Central memory CD8-positive, alpha-beta T cell (primary cell): ENCODE results near the gene CDRT4.
"Not testable (repeated sequence)": the region's sequence is repeated elsewhere in the genome, so short reads cannot be mapped to it uniquely, and the experiment has no call there.

Experiments used
- ATAC-seq: fragments of 150-1000 bp; cut with Tn5 transposase; replicated peaks from 2 replicates; pipeline ENCODE4 v1.10.0; 2022; ENCODE audit warnings: mild to moderate bottlenecking, moderate FRiP score, moderate number of reproducible peaks; ENCODE audit not compliant: poor library complexity, severe bottlenecking; ENCODE audit errors: extremely low read depth
- DNase-seq, 2 donors: peaks; one replicate each; pipeline ENCODE4 v3.0.0; 2021; ENCODE audit warnings: low spot score in 2 of 2
- H3K27ac Mint-ChIP-seq: one replicate; pipeline ENCODE4 v1.8.0; 2022; ENCODE audit warnings: low read depth, mild to moderate bottlenecking, moderate library complexity, mixed read lengths
- H3K27me3 Mint-ChIP-seq: one replicate; pipeline ENCODE4 v1.8.0; 2022; ENCODE audit warnings: mixed read lengths
- H3K36me3 Mint-ChIP-seq: one replicate; pipeline ENCODE4 v1.8.0; 2022; ENCODE audit warnings: mild to moderate bottlenecking, moderate library complexity, mixed read lengths; ENCODE audit not compliant: insufficient read depth
- H3K4me1 Mint-ChIP-seq: one replicate; pipeline ENCODE4 v1.8.0; 2022; ENCODE audit warnings: mixed read lengths
- H3K4me3 Mint-ChIP-seq: one replicate; pipeline ENCODE4 v1.8.0; 2022; ENCODE audit warnings: mild to moderate bottlenecking, moderate library complexity, mixed read lengths
- H3K9me3 Mint-ChIP-seq: one replicate; pipeline ENCODE4 v1.8.0; 2022; ENCODE audit warnings: mixed read lengths

The CDRT4 gene

GRCh38 chr17:15447928-15448579 is 19.4 kb downstream of the CDRT4 start:
- Mint-ChIP-seq H3K4me3 (no peak overlapping the region), H3K27ac (peak overlapping the region; percentile 4), H3K9me3 (no peaks in the 10 kb centered on the region), H3K4me1 (peaks cover 7% of the 10 kb centered on the region), H3K36me3 (no peaks in the 10 kb centered on the region), H3K27me3 (no peaks in the 10 kb centered on the region)
- no peak for ATAC-seq
- no peak for DNase-seq

DNA sequence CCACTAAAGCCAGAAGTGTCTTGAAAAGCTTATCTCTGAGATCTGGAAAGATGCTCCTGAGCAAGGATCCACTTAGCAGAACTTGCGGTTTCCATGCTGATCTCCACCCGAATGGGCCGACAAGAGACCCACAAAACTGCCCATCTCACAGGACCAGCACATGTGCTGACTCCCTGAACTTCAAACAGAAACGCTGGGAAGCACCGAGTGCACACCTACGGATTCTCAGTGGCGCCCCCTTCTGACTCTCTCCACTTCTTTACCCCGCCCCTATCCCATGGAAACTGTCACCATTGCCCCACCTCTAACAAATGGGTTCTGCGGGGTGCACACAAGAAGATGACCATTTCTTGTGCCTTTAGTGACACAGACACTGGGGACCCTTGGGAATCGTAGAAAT is 21.4 kb downstream of the CDRT4 start:
- Mint-ChIP-seq H3K4me3 (no peak overlapping the region), H3K27me3 (no peaks in the 10 kb centered on the region), H3K9me3 (no peaks in the 10 kb centered on the region), H3K36me3 (no peaks in the 10 kb centered on the region), H3K27ac (no peak overlapping the region), H3K4me1 (peaks cover 7% of the 10 kb centered on the region)
- ATAC-seq = no peak
- no peak for DNase-seq

- Mint-ChIP-seq H3K9me3 (no peaks in the 10 kb centered on the region), H3K36me3 (peaks cover 2% of the 10 kb centered on the region), H3K4me3 (no peak overlapping the region), H3K27me3 (no peaks in the 10 kb centered on the region), H3K27ac (no peak overlapping the region), H3K4me1 (peaks cover 7% of the 10 kb centered on the region)
- no peak for ATAC-seq
- no peak for DNase-seq
Measured at GRCh38 chr17:15444805-15445204, 22.6 kb downstream of the CDRT4 start.

DNA sequence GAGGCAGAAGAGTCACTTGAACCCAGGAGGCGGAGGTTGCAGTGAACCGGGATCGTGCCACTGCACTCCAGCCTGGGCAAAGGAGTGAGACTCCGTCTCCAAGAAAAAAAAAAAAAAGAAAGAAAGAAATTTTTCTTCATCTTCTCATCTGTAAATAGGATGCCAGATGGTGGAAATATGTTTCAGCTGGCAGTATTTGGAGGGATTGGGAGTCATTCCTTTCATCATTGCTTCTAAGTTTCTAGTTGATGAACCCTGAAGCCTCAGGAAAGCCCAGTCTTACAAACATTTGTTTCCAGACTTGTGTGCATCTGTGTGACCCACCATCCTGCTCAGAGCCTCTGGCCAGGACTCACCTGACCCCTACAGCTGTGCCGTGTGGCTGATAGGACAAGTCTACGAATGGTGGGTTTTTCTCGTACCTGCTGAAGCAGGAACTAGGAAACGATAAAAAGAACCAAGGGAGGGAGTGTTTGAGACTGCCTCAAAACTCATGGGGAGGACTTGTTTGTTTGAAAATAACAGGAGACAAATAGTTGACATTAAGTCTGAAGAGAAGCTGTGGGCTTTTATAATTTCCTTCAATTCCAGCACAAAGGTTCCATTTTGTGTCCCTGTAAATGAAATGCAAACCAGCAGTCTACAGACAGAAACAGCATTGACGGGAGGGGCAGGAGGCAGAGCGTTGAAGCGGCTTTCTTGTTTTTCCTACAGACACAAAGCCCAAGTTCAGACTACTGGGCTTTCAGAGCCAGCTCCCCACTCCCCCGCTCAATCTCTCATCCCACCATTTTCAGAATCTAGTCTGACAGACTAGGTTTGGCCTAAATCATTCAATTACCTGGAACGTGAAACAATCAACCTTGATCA is 24.9 kb downstream of the CDRT4 start:
- ATAC-seq = no peak
- Mint-ChIP-seq H3K27ac (no peak overlapping the region), H3K27me3 (no peaks in the 10 kb centered on the region), H3K4me3 (no peak overlapping the region), H3K9me3 (no peaks in the 10 kb centered on the region), H3K4me1 (no peaks in the 10 kb centered on the region), H3K36me3 (peaks cover 2% of the 10 kb centered on the region)
- DNase-seq = no peak

DNA sequence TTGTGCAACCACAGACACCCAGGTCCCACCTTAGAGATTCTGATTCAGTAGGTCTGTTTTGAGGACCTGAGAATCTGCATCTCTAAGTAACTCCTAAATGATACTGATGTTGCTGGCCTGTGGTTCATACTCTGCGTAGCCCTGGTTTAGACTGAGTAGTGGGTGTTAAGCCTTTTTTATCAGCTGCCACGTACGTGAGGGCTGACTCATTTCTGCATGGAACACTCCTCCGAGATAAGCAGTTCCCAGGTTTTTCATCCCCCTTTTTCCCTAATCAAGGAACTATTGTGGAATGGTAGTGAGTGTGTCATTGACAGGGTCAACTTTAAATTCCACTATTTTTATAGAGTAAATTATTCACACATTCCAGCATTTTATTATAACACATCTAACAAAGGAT is 26.1 kb downstream of the CDRT4 start:
- Mint-ChIP-seq H3K36me3 (peaks cover 3% of the 10 kb centered on the region), H3K4me1 (peaks cover 7% of the 10 kb centered on the region), H3K27me3 (no peaks in the 10 kb centered on the region), H3K27ac (no peak overlapping the region), H3K4me3 (no peak overlapping the region), H3K9me3 (no peaks in the 10 kb centered on the region)
- ATAC-seq (no peak), DNase-seq (no peak)

DNA sequence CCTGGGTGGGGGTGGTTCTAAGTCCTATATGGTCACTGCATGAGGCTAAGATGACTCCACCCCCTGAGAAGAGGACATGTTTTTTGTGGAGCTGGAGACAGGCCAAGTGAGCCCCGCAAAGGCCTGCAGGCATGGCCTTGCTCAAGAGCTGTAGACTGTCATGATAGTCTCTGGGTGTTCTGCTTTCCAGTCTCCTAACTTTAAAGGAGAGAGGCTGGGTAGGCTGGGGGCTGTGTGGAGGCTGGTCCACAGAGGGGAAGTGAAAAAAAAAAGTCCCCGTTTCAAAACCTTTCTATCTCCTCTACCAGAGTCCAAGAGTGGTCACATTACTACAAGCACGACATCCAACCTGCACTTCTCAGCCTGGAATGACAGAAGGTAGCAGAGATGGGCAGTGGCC is 27.1 kb downstream of the CDRT4 start:
- H3K4me1 Mint-ChIP-seq = peaks cover 7% of the 10 kb centered on the region
- DNase-seq (no peak), ATAC-seq (no peak)
- peaks cover 4% of the 10 kb centered on the region for H3K36me3 Mint-ChIP-seq
- H3K4me3 Mint-ChIP-seq = no peak overlapping the region
- no peak overlapping the region for H3K27ac Mint-ChIP-seq
- no peaks in the 10 kb centered on the region for H3K9me3 Mint-ChIP-seq
- H3K27me3 Mint-ChIP-seq = no peaks in the 10 kb centered on the region

DNA sequence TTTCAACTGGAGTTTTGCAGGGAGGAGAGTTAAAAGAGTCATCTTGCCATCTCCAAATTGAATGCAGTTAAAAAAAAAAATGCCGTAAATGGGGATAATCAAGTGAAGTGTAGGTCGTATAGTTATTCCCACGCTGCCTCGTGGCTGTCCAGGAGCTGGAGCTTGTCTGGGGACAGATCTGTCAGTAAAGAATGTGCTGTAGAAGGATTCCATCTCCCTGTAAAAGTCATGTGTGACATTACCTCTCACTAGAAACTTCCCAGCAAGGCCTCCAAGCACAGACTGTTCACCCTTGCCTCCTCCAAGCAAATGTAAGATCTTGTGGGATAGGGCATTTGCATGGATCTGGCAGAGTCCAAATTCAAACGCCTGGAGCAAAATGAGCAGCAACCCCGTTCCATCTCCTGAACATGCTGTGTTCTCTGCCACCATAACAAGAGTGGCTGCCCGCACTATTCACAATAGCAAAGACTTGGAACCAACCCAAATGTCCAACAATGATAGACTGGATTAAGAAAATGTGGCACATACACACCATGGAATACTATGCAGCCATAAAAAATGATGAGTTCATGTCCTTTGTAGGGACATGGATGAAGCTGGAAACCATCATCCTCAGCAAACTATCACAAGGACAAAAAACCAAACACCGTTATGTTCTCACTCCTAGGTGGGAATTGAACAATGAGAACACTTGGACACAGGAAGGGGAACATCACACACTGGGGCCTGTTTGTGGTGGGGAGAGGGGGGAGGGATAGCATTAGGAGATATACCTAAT is 28.0 kb downstream of the CDRT4 start:
- not testable (repeated sequence) for ATAC-seq, H3K36me3 Mint-ChIP-seq, H3K4me1 Mint-ChIP-seq, H3K27ac Mint-ChIP-seq, H3K9me3 Mint-ChIP-seq, H3K4me3 Mint-ChIP-seq, DNase-seq, H3K27me3 Mint-ChIP-seq

- H3K36me3 Mint-ChIP-seq = peaks cover 7% of the 10 kb centered on the region
- DNase-seq (no peak), ATAC-seq (no peak)
- H3K4me3 Mint-ChIP-seq = no peak overlapping the region
- no peaks in the 10 kb centered on the region for H3K27me3 Mint-ChIP-seq
- H3K4me1 Mint-ChIP-seq = peaks cover 7% of the 10 kb centered on the region
- H3K9me3 Mint-ChIP-seq = no peaks in the 10 kb centered on the region
- H3K27ac Mint-ChIP-seq = no peak overlapping the region
Measured at GRCh38 chr17:15438491-15439105, 28.8 kb downstream of the CDRT4 start.

DNA sequence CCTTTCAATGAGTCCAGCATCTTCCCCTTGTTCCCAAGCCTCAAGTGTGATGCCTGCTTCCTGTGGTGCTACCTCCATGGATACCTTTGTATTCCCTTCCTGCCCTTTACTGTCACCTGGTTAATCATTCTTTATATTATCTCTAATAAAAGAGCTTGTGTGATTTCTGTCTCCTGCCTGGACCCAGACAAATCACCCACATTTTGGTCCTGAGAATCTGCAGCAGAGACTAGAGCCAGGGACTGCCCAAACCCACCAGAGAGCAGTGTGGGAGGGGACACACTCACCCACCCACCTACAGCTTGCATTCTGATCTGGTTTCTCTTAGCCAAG is 30.2 kb downstream of the CDRT4 start:
- peak overlapping the region; percentile 74 for H3K27ac Mint-ChIP-seq
- no peak overlapping the region for H3K4me3 Mint-ChIP-seq

GRCh38 chr17:15436473-15437302 is 30.7 kb downstream of the CDRT4 start:
- ATAC-seq (peak; percentile 40), DNase-seq (no peak)
- peaks cover 9% of the 10 kb centered on the region for H3K36me3 Mint-ChIP-seq
- H3K27me3 Mint-ChIP-seq = no peaks in the 10 kb centered on the region
- peak overlapping the region; percentile 74 for H3K27ac Mint-ChIP-seq
- no peaks in the 10 kb centered on the region for H3K9me3 Mint-ChIP-seq
- H3K4me1 Mint-ChIP-seq = peaks cover 7% of the 10 kb centered on the region
- H3K4me3 Mint-ChIP-seq = no peak overlapping the region

More for the DNA sequence above, 30.2 kb downstream of the CDRT4 start:
- ATAC-seq = no peak
- H3K9me3 Mint-ChIP-seq = no peaks in the 10 kb centered on the region
- H3K4me1 Mint-ChIP-seq = peaks cover 7% of the 10 kb centered on the region
- H3K36me3 Mint-ChIP-seq = peaks cover 9% of the 10 kb centered on the region
- DNase-seq = no peak
- no peaks in the 10 kb centered on the region for H3K27me3 Mint-ChIP-seq

GRCh38 chr17:15434956-15435355 is 32.5 kb downstream of the CDRT4 start:
- Mint-ChIP-seq H3K4me1 (peaks cover 7% of the 10 kb centered on the region), H3K27me3 (no peaks in the 10 kb centered on the region), H3K4me3 (no peak overlapping the region), H3K27ac (no peak overlapping the region), H3K36me3 (peaks cover 7% of the 10 kb centered on the region), H3K9me3 (no peaks in the 10 kb centered on the region)
- no peak for DNase-seq
- no peak for ATAC-seq
